Measurements from ENCODE around the gene CROCC2.

DNA sequence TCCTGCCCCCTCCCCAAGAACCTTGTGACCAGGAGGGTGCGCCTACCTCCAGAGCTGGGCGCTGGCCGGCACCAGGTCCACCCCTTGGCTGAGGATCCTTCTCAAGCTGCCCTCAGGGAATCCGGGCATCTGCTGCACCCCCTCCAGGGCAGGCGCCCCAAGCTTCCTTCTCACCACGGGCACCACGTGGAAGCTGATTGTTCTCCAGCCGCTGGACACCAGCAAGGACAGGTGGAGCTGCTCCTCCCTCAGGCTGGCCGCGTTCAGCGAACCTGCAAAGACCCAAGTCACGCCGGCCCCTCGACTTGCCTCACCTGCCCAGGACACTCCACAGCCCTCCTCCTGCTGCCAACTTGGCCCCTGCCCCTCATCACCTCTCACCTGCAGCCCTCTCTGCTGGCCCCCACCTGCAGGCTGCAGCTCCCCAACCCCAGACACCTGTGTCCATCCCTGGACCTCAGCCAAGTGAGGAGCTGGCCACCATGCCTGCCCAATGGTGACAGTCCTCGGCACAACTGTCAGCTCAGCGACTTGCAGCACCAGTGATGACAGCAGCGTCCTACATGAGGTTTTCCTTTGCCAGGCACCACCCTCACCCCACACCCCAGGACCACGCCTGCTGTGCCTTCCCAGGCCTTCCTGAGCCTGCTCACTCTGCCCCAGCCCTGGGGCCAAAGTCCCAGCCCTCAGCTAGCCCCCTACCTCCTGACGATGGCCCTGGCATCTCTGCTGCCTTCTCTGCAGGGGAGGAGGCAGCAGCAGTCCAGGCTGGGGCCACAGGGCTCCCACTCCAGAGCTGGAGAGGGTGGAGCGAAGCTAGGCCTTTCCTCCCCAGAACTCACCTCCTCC is 14.4 kb upstream of the CROCC2 start:
- no peak for TF ChIP-seq CTCF (IDR thresholded peaks at IDR 0.05)
- no peak for TF ChIP-seq EP300 (IDR thresholded peaks at IDR 0.05; ENCODE audit: borderline replicate concordance in 1 of 2, low read depth in 1 of 2, low read length in 1 of 2)
- no peak for TF ChIP-seq MEF2A (IDR thresholded peaks at IDR 0.05; ENCODE audit: borderline replicate concordance, low read depth)
- TF ChIP-seq, protein P1, sequence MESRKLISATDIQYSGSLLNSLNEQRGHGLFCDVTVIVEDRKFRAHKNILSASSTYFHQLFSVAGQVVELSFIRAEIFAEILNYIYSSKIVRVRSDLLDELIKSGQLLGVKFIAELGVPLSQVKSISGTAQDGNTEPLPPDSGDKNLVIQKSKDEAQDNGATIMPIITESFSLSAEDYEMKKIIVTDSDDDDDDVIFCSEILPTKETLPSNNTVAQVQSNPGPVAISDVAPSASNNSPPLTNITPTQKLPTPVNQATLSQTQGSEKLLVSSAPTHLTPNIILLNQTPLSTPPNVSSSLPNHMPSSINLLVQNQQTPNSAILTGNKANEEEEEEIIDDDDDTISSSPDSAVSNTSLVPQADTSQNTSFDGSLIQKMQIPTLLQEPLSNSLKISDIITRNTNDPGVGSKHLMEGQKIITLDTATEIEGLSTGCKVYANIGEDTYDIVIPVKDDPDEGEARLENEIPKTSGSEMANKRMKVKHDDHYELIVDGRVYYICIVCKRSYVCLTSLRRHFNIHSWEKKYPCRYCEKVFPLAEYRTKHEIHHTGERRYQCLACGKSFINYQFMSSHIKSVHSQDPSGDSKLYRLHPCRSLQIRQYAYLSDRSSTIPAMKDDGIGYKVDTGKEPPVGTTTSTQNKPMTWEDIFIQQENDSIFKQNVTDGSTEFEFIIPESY (IDR thresholded peaks at IDR 0.05; ENCODE audit: borderline replicate concordance, low read depth), result no peak
- no peak for TF ChIP-seq RFX5 (IDR thresholded peaks at IDR 0.05; ENCODE audit: low read length)
- no peak for TF ChIP-seq RAD21 (IDR thresholded peaks at IDR 0.05; ENCODE audit: low read length)
- TF ChIP-seq YY1 (IDR thresholded peaks at IDR 0.05; ENCODE audit: low read depth), result no peak
- no peak for TF ChIP-seq NRF1 (IDR thresholded peaks at IDR 0.05; ENCODE audit: low read depth, low read length)
- TF ChIP-seq FOXJ3 (CRISPR knock-in tag; IDR thresholded peaks at IDR 0.05), result no peak
- TF ChIP-seq, protein P2, sequence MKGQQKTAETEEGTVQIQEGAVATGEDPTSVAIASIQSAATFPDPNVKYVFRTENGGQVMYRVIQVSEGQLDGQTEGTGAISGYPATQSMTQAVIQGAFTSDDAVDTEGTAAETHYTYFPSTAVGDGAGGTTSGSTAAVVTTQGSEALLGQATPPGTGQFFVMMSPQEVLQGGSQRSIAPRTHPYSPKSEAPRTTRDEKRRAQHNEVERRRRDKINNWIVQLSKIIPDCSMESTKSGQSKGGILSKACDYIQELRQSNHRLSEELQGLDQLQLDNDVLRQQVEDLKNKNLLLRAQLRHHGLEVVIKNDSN (IDR thresholded peaks at IDR 0.05; ENCODE audit: borderline replicate concordance, low read depth), result no peak
- no peak for TF ChIP-seq NFIC (IDR thresholded peaks at IDR 0.05; ENCODE audit: borderline replicate concordance)
- TF ChIP-seq MXI1 (IDR thresholded peaks at IDR 0.05; ENCODE audit: low read depth, low read length), result no peak
- no peak for TF ChIP-seq EZH2phosphoT487 (IDR thresholded peaks at IDR 0.05; ENCODE audit: borderline replicate concordance, low read depth)
